HepG2 (cell line): Measurements from ENCODE around the gene TCF23. TPM values are rescaled to one million over a fixed set of nuclear protein-coding genes. Genes with fewer than 3 reads are reported as not detected.

ENCODE experiments used
- ATF3 ChIP-seq: sonication (generic); formaldehyde crosslinking; IDR thresholded peaks from 2 replicates; pipeline ENCODE4 v1.4.0; 2020; ENCODE audit warnings: missing genetic modification reagents
- BCL6 ChIP-seq: IDR thresholded peaks from 2 replicates; pipeline ENCODE4 v1.6.1; 2016; ENCODE audit warnings: missing genetic modification reagents, missing compliant biosample characterization
- CREB1 ChIP-seq, 2 experiments: fragments of 450-650 bp in 1 of 2; IDR thresholded peaks; 2 replicates each; pipeline ENCODE4 v1.6.1; 2016 to 2017; ENCODE audit warnings: control low read depth in 1 of 2, mild to moderate bottlenecking in 1 of 2, missing compliant biosample characterization in 1 of 2, missing genetic modification characterization in 1 of 2
- GATAD2A ChIP-seq: IDR thresholded peaks from 2 replicates; pipeline ENCODE4 v1.6.1; 2016
- HOXA3 ChIP-seq: sonication (generic); formaldehyde crosslinking; IDR thresholded peaks from 2 replicates; pipeline ENCODE4 v1.5.0; 2020; ENCODE audit warnings: missing genetic modification reagents
- NR0B2 ChIP-seq: sonication (generic); formaldehyde crosslinking; IDR thresholded peaks from 2 replicates; pipeline ENCODE4 v1.4.0; 2020; ENCODE audit warnings: mild to moderate bottlenecking, missing genetic modification reagents
- ZMAT5 ChIP-seq: sonication (generic); formaldehyde crosslinking; IDR thresholded peaks from 2 replicates; pipeline ENCODE4 v1.5.0; 2020; ENCODE audit warnings: mild to moderate bottlenecking, low read depth, missing genetic modification reagents, borderline replicate concordance
- ZNF317 ChIP-seq: sonication (generic); formaldehyde crosslinking; IDR thresholded peaks from 2 replicates; pipeline ENCODE4 v1.5.0; 2020; ENCODE audit warnings: mild to moderate bottlenecking, missing genetic modification reagents
- ZNF550 ChIP-seq: sonication (generic); formaldehyde crosslinking; IDR thresholded peaks from 2 replicates; pipeline ENCODE4 v1.4.0; 2020; ENCODE audit warnings: mild to moderate bottlenecking, missing genetic modification reagents, borderline replicate concordance
- ZNF616 ChIP-seq: sonication (generic); formaldehyde crosslinking; IDR thresholded peaks from 2 replicates; pipeline ENCODE4 v1.5.0; 2020; ENCODE audit warnings: low read depth, mild to moderate bottlenecking, missing genetic modification reagents
- ZNF790 ChIP-seq: sonication (generic); formaldehyde crosslinking; IDR thresholded peaks from 2 replicates; pipeline ENCODE4 v1.8.0; 2022; ENCODE audit warnings: missing genetic modification reagents, mild to moderate bottlenecking, borderline replicate concordance
- ZSCAN31 ChIP-seq: sonication (generic); formaldehyde crosslinking; IDR thresholded peaks from 2 replicates; pipeline ENCODE4 v1.5.0; 2020; ENCODE audit warnings: low read depth, mild to moderate bottlenecking, missing genetic modification reagents
- polyA plus RNA-seq, 8 experiments: library from polyadenylated mRNA; depleted of rRNA in 3 of 8; stranded (reverse) in 7 of 8; unstranded in 1 of 8; fragments of >200 nt; fragmentation: Illumina TruSeq in 4 of 8; extraction: Trizol in 4 of 8; gene quantifications; 2 replicates each; pipeline versions ENCODE4 v1.2.1 to v1.2.3, GENCODE V29; 2011 to 2016; ENCODE audit warnings: low read depth in 4 of 8, missing spikeins in 1 of 8, mixed read lengths in 1 of 8; ENCODE audit not compliant: insufficient read depth in 1 of 8
- total RNA-seq, 5 experiments: library from RNA; depleted of rRNA; stranded (reverse); fragments of >200 nt; fragmentation: Illumina TruSeq; extraction: Trizol; gene quantifications; 2 replicates each; pipeline ENCODE4 v1.2.3, GENCODE V29; 2016; ENCODE audit warnings: low read depth in 1 of 5
- TF ChIP-seq, protein P1 (sequence below): sonication (generic); formaldehyde crosslinking; IDR thresholded peaks from 2 replicates; pipeline ENCODE4 v1.4.0; 2020; ENCODE audit warnings: missing genetic modification reagents, borderline replicate concordance
- TF ChIP-seq, protein P2 (sequence below): IDR thresholded peaks from 2 replicates; pipeline ENCODE4 v1.6.1; 2018; ENCODE audit warnings: missing genetic modification reagents
- TF ChIP-seq, protein P3 (sequence below): sonication (generic); formaldehyde crosslinking; IDR thresholded peaks from 2 replicates; pipeline ENCODE4 v1.4.0; 2020; ENCODE audit warnings: mild to moderate bottlenecking, missing genetic modification reagents, borderline replicate concordance

The TCF23 gene
- total and polyA plus RNA-seq, 2 of the 13 experiments (the other 11 are each of a cell fraction or from before 2014, with no cell fraction given): 0.02 to 1.4 TPM

DNA sequence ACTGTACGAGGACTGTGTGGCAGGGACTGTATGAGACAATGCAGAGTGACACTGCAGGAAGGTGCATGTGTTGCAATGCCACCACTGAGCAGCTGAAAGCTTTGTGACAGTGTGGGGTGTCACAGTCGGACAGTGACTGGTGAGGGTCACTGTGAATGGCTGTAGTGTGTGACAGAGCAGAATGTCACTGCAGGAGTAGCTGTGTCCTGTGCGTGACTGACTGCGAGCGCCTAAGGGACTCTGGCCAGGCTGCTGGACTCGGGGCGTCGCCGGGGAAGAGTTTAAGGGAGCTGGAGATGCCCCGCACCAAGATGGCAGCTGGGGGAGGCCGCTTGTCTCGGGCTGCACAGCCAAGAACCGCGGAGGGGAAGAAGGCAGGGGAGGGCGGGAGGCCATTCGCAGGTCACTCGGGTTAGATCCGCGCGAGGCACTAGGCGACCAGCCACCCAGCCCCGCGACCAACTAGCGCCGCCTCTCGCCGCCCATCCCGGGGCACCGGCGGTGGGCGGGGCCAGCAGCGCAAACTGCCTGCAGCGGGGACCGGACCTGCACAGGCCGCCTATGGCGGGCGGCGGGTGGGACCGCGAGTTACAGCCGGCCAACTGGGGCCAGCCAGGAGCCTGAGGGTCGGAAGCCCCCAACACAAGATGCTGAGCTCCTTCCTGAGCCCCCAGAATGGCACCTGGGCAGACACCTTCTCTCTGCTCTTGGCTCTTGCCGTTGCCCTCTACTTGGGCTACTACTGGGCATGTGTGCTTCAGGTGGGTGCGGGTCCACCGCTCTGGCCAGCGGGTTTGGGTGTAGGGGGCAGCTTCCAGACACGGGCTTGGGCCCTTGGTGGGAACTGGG lies 25.3 kb upstream of the TCF23 start, which contains the start of gene ABHD1 (continued):
- TF ChIP-seq, protein P1, sequence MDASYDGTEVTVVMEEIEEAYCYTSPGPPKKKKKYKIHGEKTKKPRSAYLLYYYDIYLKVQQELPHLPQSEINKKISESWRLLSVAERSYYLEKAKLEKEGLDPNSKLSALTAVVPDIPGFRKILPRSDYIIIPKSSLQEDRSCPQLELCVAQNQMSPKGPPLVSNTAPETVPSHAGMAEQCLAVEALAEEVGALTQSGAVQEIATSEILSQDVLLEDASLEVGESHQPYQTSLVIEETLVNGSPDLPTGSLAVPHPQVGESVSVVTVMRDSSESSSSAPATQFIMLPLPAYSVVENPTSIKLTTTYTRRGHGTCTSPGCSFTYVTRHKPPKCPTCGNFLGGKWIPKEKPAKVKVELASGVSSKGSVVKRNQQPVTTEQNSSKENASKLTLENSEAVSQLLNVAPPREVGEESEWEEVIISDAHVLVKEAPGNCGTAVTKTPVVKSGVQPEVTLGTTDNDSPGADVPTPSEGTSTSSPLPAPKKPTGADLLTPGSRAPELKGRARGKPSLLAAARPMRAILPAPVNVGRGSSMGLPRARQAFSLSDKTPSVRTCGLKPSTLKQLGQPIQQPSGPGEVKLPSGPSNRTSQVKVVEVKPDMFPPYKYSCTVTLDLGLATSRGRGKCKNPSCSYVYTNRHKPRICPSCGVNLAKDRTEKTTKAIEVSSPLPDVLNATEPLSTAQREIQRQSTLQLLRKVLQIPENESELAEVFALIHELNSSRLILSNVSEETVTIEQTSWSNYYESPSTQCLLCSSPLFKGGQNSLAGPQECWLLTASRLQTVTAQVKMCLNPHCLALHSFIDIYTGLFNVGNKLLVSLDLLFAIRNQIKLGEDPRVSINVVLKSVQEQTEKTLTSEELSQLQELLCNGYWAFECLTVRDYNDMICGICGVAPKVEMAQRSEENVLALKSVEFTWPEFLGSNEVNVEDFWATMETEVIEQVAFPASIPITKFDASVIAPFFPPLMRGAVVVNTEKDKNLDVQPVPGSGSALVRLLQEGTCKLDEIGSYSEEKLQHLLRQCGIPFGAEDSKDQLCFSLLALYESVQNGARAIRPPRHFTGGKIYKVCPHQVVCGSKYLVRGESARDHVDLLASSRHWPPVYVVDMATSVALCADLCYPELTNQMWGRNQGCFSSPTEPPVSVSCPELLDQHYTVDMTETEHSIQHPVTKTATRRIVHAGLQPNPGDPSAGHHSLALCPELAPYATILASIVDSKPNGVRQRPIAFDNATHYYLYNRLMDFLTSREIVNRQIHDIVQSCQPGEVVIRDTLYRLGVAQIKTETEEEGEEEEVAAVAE (CRISPR knock-in tag): no peak
- TF ChIP-seq, protein P2, sequence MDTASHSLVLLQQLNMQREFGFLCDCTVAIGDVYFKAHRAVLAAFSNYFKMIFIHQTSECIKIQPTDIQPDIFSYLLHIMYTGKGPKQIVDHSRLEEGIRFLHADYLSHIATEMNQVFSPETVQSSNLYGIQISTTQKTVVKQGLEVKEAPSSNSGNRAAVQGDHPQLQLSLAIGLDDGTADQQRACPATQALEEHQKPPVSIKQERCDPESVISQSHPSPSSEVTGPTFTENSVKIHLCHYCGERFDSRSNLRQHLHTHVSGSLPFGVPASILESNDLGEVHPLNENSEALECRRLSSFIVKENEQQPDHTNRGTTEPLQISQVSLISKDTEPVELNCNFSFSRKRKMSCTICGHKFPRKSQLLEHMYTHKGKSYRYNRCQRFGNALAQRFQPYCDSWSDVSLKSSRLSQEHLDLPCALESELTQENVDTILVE (CRISPR knock-in tag): no peak
- TF ChIP-seq ZMAT5 (CRISPR knock-in tag): no peak
- TF ChIP-seq HOXA3 (CRISPR knock-in tag): peak; percentile 77; the same call in 1 of the 2 replicates
- TF ChIP-seq ZNF616 (CRISPR knock-in tag): no peak
- no peak for TF ChIP-seq ZNF790 (CRISPR knock-in tag)
- peak; percentile 55 for TF ChIP-seq GATAD2A (CRISPR knock-in tag)
- no peak for TF ChIP-seq BCL6 (CRISPR knock-in tag)
- peak; percentile 62 for TF ChIP-seq CREB1 (IDR thresholded peaks at IDR 0.05)
- no peak for TF ChIP-seq CREB1 (CRISPR knock-in tag; IDR thresholded peaks at IDR 0.05)
- TF ChIP-seq ATF3 (CRISPR knock-in tag): no peak
- peak; percentile 65; the same call in 1 of the 2 replicates for TF ChIP-seq ZSCAN31 (CRISPR knock-in tag)
- TF ChIP-seq ZNF550 (CRISPR knock-in tag): no peak
- peak; percentile 35; the same call in 1 of the 2 replicates for TF ChIP-seq ZNF317 (CRISPR knock-in tag)
- TF ChIP-seq, protein P3, sequence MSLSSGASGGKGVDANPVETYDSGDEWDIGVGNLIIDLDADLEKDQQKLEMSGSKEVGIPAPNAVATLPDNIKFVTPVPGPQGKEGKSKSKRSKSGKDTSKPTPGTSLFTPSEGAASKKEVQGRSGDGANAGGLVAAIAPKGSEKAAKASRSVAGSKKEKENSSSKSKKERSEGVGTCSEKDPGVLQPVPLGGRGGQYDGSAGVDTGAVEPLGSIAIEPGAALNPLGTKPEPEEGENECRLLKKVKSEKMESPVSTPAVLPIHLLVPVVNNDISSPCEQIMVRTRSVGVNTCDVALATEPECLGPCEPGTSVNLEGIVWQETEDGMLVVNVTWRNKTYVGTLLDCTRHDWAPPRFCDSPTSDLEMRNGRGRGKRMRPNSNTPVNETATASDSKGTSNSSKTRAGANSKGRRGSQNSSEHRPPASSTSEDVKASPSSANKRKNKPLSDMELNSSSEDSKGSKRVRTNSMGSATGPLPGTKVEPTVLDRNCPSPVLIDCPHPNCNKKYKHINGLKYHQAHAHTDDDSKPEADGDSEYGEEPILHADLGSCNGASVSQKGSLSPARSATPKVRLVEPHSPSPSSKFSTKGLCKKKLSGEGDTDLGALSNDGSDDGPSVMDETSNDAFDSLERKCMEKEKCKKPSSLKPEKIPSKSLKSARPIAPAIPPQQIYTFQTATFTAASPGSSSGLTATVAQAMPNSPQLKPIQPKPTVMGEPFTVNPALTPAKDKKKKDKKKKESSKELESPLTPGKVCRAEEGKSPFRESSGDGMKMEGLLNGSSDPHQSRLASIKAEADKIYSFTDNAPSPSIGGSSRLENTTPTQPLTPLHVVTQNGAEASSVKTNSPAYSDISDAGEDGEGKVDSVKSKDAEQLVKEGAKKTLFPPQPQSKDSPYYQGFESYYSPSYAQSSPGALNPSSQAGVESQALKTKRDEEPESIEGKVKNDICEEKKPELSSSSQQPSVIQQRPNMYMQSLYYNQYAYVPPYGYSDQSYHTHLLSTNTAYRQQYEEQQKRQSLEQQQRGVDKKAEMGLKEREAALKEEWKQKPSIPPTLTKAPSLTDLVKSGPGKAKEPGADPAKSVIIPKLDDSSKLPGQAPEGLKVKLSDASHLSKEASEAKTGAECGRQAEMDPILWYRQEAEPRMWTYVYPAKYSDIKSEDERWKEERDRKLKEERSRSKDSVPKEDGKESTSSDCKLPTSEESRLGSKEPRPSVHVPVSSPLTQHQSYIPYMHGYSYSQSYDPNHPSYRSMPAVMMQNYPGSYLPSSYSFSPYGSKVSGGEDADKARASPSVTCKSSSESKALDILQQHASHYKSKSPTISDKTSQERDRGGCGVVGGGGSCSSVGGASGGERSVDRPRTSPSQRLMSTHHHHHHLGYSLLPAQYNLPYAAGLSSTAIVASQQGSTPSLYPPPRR: peak; percentile 59
- no peak for TF ChIP-seq NR0B2 (CRISPR knock-in tag)
